ENCODE results near the gene FCRL3. TPM values are rescaled to one million over a fixed set of nuclear protein-coding genes. Genes with fewer than 3 reads are reported as not detected.

FCRL3 gene
- total and polyA plus RNA-seq, 2 of the 8 experiments (the other 6 are each of a cell fraction or from before 2014, with no cell fraction given), result not detected

DNA sequence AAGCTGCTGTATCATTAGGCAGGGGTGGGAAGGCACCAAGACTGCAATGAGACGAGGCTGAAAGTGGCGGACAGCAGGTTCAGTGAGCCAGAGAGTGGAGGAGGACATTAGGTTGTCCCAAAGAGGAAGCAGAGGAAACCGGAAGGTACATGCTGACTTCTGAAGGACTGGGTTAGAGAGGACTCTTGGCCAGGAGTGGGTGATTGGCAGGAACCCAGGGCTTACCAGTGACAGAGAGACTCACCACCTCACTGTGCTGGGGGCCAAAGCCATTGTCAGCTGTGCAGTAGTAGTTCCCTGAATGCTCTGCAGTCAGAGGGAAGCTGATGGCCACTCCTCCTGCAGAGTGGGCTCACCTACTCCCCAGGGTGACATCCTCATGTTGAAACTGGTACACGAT lies 60.8 kb downstream of the FCRL3 start (continued):
- no peak for TF ChIP-seq GTF2F1 (IDR thresholded peaks at IDR 0.05; ENCODE audit: borderline replicate concordance, low read depth, low read length)
- TF ChIP-seq MAFK (IDR thresholded peaks at IDR 0.05; ENCODE audit: low read depth, low read length), result no peak
- TF ChIP-seq, protein P1, sequence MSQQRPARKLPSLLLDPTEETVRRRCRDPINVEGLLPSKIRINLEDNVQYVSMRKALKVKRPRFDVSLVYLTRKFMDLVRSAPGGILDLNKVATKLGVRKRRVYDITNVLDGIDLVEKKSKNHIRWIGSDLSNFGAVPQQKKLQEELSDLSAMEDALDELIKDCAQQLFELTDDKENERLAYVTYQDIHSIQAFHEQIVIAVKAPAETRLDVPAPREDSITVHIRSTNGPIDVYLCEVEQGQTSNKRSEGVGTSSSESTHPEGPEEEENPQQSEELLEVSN (IDR thresholded peaks at IDR 0.05), result no peak
- no peak for TF ChIP-seq TCF12 (IDR thresholded peaks at IDR 0.05; ENCODE audit: low read depth, low read length)
- TF ChIP-seq CREB1 (IDR thresholded peaks at IDR 0.05), result no peak
- no peak for TF ChIP-seq TAF1 (IDR thresholded peaks at IDR 0.05; ENCODE audit: low read depth, low read length)
- TF ChIP-seq, protein P2, sequence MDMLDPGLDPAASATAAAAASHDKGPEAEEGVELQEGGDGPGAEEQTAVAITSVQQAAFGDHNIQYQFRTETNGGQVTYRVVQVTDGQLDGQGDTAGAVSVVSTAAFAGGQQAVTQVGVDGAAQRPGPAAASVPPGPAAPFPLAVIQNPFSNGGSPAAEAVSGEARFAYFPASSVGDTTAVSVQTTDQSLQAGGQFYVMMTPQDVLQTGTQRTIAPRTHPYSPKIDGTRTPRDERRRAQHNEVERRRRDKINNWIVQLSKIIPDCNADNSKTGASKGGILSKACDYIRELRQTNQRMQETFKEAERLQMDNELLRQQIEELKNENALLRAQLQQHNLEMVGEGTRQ (IDR thresholded peaks at IDR 0.05; ENCODE audit: low read length), result no peak
